ENCODE data around the gene CTAG1B.
"Not testable (repeated sequence)": the region's sequence is repeated elsewhere in the genome, so short reads cannot be mapped to it uniquely, and the experiment has no call there.

The CTAG1B gene

GRCh38 chrX:154620767-154621414 is 1.8 kb upstream of the CTAG1B start:
- DNase-seq (ENCODE audit: low spot score), result not testable (repeated sequence)

- DNase-seq (ENCODE audit: low spot score), result not testable (repeated sequence)
Measured at GRCh38 chrX:154613586-154613985, 5.5 kb downstream of the CTAG1B start.

GRCh38 chrX:154611146-154611545 is 7.9 kb downstream of the CTAG1B start:
- not testable (repeated sequence) for DNase-seq (ENCODE audit: low spot score)

GRCh38 chrX:154608823-154609222 is 10.3 kb downstream of the CTAG1B start:
- DNase-seq (ENCODE audit: low spot score), result not testable (repeated sequence)

- DNase-seq (ENCODE audit: low spot score), result not testable (repeated sequence)
Measured at GRCh38 chrX:154607976-154608375, 11.1 kb downstream of the CTAG1B start.

- DNase-seq (ENCODE audit: low spot score), result no peak
Measured at GRCh38 chrX:154607370-154607769, 11.7 kb downstream of the CTAG1B start.

GRCh38 chrX:154605566-154605965 is 13.5 kb downstream of the CTAG1B start:
- no peak for DNase-seq (ENCODE audit: low spot score)

- no peak for DNase-seq (ENCODE audit: low spot score)
Measured at GRCh38 chrX:154603438-154604430, 15.3 kb downstream of the CTAG1B start.

GRCh38 chrX:154602766-154603437 is 16.2 kb downstream of the CTAG1B start:
- DNase-seq (ENCODE audit: low spot score), result no peak

GRCh38 chrX:154602226-154602625 is 16.9 kb downstream of the CTAG1B start:
- DNase-seq (ENCODE audit: low spot score), result no peak

- DNase-seq (ENCODE audit: low spot score), result no peak
Measured at GRCh38 chrX:154600759-154601374, 18.2 kb downstream of the CTAG1B start.

- DNase-seq (ENCODE audit: low spot score), result no peak
Measured at GRCh38 chrX:154599531-154599930, 19.6 kb downstream of the CTAG1B start.

- DNase-seq (ENCODE audit: low spot score), result no peak
Measured at GRCh38 chrX:154598656-154599055, 20.4 kb downstream of the CTAG1B start.

- DNase-seq (ENCODE audit: low spot score), result no peak
Measured at GRCh38 chrX:154597221-154597620, 21.9 kb downstream of the CTAG1B start.

- no peak for DNase-seq (ENCODE audit: low spot score)
Measured at GRCh38 chrX:154596290-154596929, 22.7 kb downstream of the CTAG1B start.

GRCh38 chrX:154595559-154596249 is 23.4 kb downstream of the CTAG1B start:
- DNase-seq (ENCODE audit: low spot score), result no peak

- DNase-seq (ENCODE audit: low spot score), result no peak
Measured at GRCh38 chrX:154594491-154594890, 24.6 kb downstream of the CTAG1B start.

GRCh38 chrX:154593201-154593600 is 25.9 kb downstream of the CTAG1B start:
- DNase-seq (ENCODE audit: low spot score), result no peak

- no peak for DNase-seq (ENCODE audit: low spot score)
Measured at GRCh38 chrX:154592505-154592904, 26.6 kb downstream of the CTAG1B start.

- not testable (repeated sequence) for DNase-seq (ENCODE audit: low spot score)
Measured at GRCh38 chrX:154590415-154590814, 28.7 kb downstream of the CTAG1B start.
